GM21367 (cell line): ENCODE results near the gene GPR17.

Source experiments
- ATAC-seq: cut with Tn5 transposase; IDR thresholded peaks from one replicate; pipeline ENCODE4 v1.9.1; 2021; ENCODE audit not compliant: unreplicated experiment

The GPR17 gene

GRCh38 chr2:127640082-127641072 is 5.6 kb upstream of the GPR17 start:
- peak; percentile 52 for ATAC-seq

GRCh38 chr2:127641133-127641532 is 4.8 kb upstream of the GPR17 start:
- no peak for ATAC-seq

GRCh38 chr2:127641846-127642507 is 4.0 kb upstream of the GPR17 start:
- ATAC-seq: no peak

GRCh38 chr2:127642706-127643438 is 3.1 kb upstream of the GPR17 start:
- ATAC-seq: no peak

GRCh38 chr2:127643439-127644065 is 2.4 kb upstream of the GPR17 start:
- no peak for ATAC-seq

GRCh38 chr2:127644066-127645025 is 1.6 kb upstream of the GPR17 start:
- ATAC-seq: no peak

GRCh38 chr2:127645026-127645394 is 943 bp upstream of the GPR17 start:
- no peak for ATAC-seq

- ATAC-seq: no peak
Measured at GRCh38 chr2:127646487-127647241, 711 bp downstream of the GPR17 start.

GRCh38 chr2:127647242-127648190 is 1.6 kb downstream of the GPR17 start:
- no peak for ATAC-seq

- no peak for ATAC-seq
Measured at GRCh38 chr2:127648321-127648720, 2.4 kb downstream of the GPR17 start.

- no peak for ATAC-seq
Measured at GRCh38 chr2:127649100-127649611, 3.2 kb downstream of the GPR17 start.

- peak; percentile 57 for ATAC-seq
Measured at GRCh38 chr2:127649684-127650040, 3.7 kb downstream of the GPR17 start.

- no peak for ATAC-seq
Measured at GRCh38 chr2:127650041-127650784, 4.3 kb downstream of the GPR17 start.

GRCh38 chr2:127650785-127651380 is 4.9 kb downstream of the GPR17 start:
- ATAC-seq: no peak

- no peak for ATAC-seq
Measured at GRCh38 chr2:127651381-127651809, 5.4 kb downstream of the GPR17 start.

GRCh38 chr2:127651971-127652550 is 6.1 kb downstream of the GPR17 start:
- ATAC-seq: no peak
